ENCODE data around the gene KANK2. TPM values are rescaled to one million over a fixed set of nuclear protein-coding genes. Genes with fewer than 3 reads are reported as not detected.

Gene KANK2
- total and polyA plus RNA-seq, 2 of the 13 experiments (the other 11 are each of a cell fraction or from before 2014, with no cell fraction given): 5.7 to 12.9 TPM

DNA sequence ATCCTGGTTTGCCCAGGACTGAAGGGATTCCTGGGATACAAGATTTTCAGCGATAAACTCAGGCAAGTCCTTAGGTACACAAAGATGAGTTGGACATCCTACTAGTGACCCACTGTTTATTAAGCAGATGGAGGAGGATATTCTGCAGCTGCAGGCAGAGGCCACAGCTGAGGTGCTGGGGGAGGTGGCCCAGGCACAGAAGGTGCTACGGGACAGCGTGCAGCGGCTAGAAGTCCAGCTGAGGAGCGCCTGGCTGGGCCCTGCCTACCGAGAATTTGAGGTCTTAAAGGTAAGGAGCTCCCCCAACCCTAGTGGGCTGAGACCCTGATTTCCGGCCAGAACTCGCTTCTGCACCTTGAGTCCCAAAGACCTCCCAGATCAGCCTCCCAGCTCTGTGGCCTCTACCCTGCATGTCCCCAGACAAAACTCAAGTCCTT, 42.7 kb upstream of the KANK2 start (continued):
- TF ChIP-seq HOXA3 (CRISPR knock-in tag; IDR thresholded peaks at IDR 0.05) (peak; percentile 9; the same call in 1 of the 2 replicates), ZNF589 (CRISPR knock-in tag; conservative IDR thresholded peaks at IDR 0.05) (0 out of 2 replicates have a peak, but pooled peaks have one; percentile 6), SMARCE1 (IDR thresholded peaks at IDR 0.05; ENCODE audit: borderline replicate concordance) (no peak), ZFP90 (CRISPR knock-in tag; IDR thresholded peaks at IDR 0.05; ENCODE audit: borderline replicate concordance) (0 out of 2 replicates have a peak, but pooled peaks have one; percentile 3), ZNF564 (CRISPR knock-in tag; IDR thresholded peaks at IDR 0.05) (no peak), ZNF484 (CRISPR knock-in tag; IDR thresholded peaks at IDR 0.05; ENCODE audit: borderline replicate concordance, low read depth) (0 out of 2 replicates have a peak, but pooled peaks have one; percentile 6), ZEB1 (IDR thresholded peaks at IDR 0.05; ENCODE audit: insufficient replicate concordance, low read depth) (peak; percentile 1), ZNF317 (CRISPR knock-in tag; IDR thresholded peaks at IDR 0.05) (0 out of 2 replicates have a peak, but pooled peaks have one; percentile 37), ELF4 (CRISPR knock-in tag; IDR thresholded peaks at IDR 0.05; ENCODE audit: borderline replicate concordance) (no peak), ZSCAN29 (CRISPR knock-in tag; conservative IDR thresholded peaks at IDR 0.05) (0 out of 2 replicates have a peak, but pooled peaks have one; percentile 3), TARDBP (CRISPR knock-in tag; IDR thresholded peaks at IDR 0.05) (peak; percentile 46), FOXA1 (IDR thresholded peaks at IDR 0.05) (no peak), FOXA1 (CRISPR knock-in tag; IDR thresholded peaks at IDR 0.05) (peak; percentile 71), ZNF547 (CRISPR knock-in tag; IDR thresholded peaks at IDR 0.05) (no peak)
- TF ChIP-seq, protein P1, sequence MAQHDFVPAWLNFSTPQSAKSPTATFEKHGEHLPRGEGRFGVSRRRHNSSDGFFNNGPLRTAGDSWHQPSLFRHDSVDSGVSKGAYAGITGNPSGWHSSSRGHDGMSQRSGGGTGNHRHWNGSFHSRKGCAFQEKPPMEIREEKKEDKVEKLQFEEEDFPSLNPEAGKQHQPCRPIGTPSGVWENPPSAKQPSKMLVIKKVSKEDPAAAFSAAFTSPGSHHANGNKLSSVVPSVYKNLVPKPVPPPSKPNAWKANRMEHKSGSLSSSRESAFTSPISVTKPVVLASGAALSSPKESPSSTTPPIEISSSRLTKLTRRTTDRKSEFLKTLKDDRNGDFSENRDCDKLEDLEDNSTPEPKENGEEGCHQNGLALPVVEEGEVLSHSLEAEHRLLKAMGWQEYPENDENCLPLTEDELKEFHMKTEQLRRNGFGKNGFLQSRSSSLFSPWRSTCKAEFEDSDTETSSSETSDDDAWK (CRISPR knock-in tag; IDR thresholded peaks at IDR 0.05): no peak
- TF ChIP-seq, protein P2, sequence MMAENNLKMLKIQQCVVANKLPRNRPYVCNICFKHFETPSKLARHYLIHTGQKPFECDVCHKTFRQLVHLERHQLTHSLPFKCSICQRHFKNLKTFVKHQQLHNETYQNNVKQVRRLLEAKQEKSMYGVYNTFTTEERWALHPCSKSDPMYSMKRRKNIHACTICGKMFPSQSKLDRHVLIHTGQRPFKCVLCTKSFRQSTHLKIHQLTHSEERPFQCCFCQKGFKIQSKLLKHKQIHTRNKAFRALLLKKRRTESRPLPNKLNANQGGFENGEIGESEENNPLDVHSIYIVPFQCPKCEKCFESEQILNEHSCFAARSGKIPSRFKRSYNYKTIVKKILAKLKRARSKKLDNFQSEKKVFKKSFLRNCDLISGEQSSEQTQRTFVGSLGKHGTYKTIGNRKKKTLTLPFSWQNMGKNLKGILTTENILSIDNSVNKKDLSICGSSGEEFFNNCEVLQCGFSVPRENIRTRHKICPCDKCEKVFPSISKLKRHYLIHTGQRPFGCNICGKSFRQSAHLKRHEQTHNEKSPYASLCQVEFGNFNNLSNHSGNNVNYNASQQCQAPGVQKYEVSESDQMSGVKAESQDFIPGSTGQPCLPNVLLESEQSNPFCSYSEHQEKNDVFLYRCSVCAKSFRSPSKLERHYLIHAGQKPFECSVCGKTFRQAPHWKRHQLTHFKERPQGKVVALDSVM (CRISPR knock-in tag; IDR thresholded peaks at IDR 0.05): peak; percentile 72; the same call in 1 of the 2 replicates
- TF ChIP-seq, protein P3, sequence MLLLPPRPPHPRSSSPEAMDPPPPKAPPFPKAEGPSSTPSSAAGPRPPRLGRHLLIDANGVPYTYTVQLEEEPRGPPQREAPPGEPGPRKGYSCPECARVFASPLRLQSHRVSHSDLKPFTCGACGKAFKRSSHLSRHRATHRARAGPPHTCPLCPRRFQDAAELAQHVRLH (CRISPR knock-in tag; IDR thresholded peaks at IDR 0.05; ENCODE audit: borderline replicate concordance, low read depth): no peak
- TF ChIP-seq, protein P4, sequence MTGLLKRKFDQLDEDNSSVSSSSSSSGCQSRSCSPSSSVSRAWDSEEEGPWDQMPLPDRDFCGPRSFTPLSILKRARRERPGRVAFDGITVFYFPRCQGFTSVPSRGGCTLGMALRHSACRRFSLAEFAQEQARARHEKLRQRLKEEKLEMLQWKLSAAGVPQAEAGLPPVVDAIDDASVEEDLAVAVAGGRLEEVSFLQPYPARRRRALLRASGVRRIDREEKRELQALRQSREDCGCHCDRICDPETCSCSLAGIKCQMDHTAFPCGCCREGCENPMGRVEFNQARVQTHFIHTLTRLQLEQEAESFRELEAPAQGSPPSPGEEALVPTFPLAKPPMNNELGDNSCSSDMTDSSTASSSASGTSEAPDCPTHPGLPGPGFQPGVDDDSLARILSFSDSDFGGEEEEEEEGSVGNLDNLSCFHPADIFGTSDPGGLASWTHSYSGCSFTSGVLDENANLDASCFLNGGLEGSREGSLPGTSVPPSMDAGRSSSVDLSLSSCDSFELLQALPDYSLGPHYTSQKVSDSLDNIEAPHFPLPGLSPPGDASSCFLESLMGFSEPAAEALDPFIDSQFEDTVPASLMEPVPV (CRISPR knock-in tag; IDR thresholded peaks at IDR 0.05): peak; percentile 8; the same call in 1 of the 2 replicates
- TF ChIP-seq, protein P5, sequence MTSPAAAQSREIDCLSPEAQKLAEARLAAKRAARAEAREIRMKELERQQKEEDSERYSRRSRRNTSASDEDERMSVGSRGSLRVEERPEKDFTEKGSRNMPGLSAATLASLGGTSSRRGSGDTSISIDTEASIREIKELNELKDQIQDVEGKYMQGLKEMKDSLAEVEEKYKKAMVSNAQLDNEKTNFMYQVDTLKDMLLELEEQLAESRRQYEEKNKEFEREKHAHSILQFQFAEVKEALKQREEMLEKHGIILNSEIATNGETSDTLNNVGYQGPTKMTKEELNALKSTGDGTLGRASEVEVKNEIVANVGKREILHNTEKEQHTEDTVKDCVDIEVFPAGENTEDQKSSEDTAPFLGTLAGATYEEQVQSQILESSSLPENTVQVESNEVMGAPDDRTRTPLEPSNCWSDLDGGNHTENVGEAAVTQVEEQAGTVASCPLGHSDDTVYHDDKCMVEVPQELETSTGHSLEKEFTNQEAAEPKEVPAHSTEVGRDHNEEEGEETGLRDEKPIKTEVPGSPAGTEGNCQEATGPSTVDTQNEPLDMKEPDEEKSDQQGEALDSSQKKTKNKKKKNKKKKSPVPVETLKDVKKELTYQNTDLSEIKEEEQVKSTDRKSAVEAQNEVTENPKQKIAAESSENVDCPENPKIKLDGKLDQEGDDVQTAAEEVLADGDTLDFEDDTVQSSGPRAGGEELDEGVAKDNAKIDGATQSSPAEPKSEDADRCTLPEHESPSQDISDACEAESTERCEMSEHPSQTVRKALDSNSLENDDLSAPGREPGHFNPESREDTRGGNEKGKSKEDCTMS (CRISPR knock-in tag; conservative IDR thresholded peaks at IDR 0.05): no peak
- TF ChIP-seq, protein P6, sequence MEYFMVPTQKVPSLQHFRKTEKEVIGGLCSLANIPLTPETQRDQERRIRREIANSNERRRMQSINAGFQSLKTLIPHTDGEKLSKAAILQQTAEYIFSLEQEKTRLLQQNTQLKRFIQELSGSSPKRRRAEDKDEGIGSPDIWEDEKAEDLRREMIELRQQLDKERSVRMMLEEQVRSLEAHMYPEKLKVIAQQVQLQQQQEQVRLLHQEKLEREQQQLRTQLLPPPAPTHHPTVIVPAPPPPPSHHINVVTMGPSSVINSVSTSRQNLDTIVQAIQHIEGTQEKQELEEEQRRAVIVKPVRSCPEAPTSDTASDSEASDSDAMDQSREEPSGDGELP (IDR thresholded peaks at IDR 0.05; ENCODE audit: borderline replicate concordance, low read depth): 0 out of 2 replicates have a peak, but pooled peaks have one; percentile 49

Data from HepG2 (cell line).